HEK293 (cell line): ENCODE results near the gene MAGEB3.

ENCODE experiments used
- CTCF ChIA-PET: fragments of 350-600 bp; formaldehyde crosslinking; extraction: SDS; loops from one replicate; lab custom pipeline; 2021; ENCODE audit warnings: antibody characterized with exemption; lab: Yijun Ruan, JAX
- POLR2A ChIA-PET: fragments of 300-600 bp; formaldehyde crosslinking; extraction: SDS; loops from one replicate; lab custom pipeline; 2020; ENCODE audit warnings: antibody characterized with exemption, inconsistent platforms; lab: Yijun Ruan, JAX
- H3K27ac ChIP-seq: fragments of 200-500 bp; sonication (Bioruptor generic); 2 replicates; pipeline ENCODE4 v1.5.1; 2014; ENCODE audit warnings: low read depth, low read length, control low read depth, inconsistent platforms; ENCODE audit errors: extremely low read depth
- H3K36me3 ChIP-seq, 2 experiments: fragments of 200-500 bp in 1 of 2; sonication (Bioruptor generic) in 1 of 2; 1 replicate in 1 of 2; 2 replicates in 1 of 2; pipeline ENCODE4 v1.5.1; 2014 to 2017; ENCODE audit warnings: inconsistent platforms in 2 of 2, low read length in 2 of 2; ENCODE audit not compliant: control insufficient read depth in 2 of 2, insufficient read depth in 1 of 2
- H3K4me1 ChIP-seq: fragments of 200-500 bp; sonication (Bioruptor generic); 2 replicates; pipeline ENCODE4 v1.5.1; 2014; ENCODE audit warnings: mild to moderate bottlenecking, low read length, inconsistent platforms; ENCODE audit not compliant: control insufficient read depth, insufficient read depth
- H3K4me3 ChIP-seq: 2 replicates; pipeline ENCODE4 v1.5.1; 2011; ENCODE audit warnings: low read depth, mild to moderate bottlenecking, control low read depth, low read length, moderate library complexity
- H3K9me3 ChIP-seq: fragments of 200-500 bp; sonication (Bioruptor generic); 2 replicates; pipeline ENCODE4 v1.5.1; 2014; ENCODE audit warnings: low read depth, low read length, inconsistent platforms; ENCODE audit not compliant: control insufficient read depth, insufficient read depth
- ELK4 ChIP-seq: IDR thresholded peaks from 2 replicates; pipeline ENCODE4 v1.6.1; 2011; ENCODE audit warnings: mild to moderate bottlenecking, low read depth, low read length, borderline replicate concordance
- GFI1B ChIP-seq: fragments of 450-650 bp; formaldehyde crosslinking; IDR thresholded peaks from 2 replicates; pipeline ENCODE4 v1.5.1; 2016; ENCODE audit warnings: missing biosample characterization, missing genetic modification characterization
- IKZF3 ChIP-seq: fragments of 450-650 bp; IDR thresholded peaks from 2 replicates; pipeline ENCODE4 v1.5.0; 2018; ENCODE audit warnings: missing biosample characterization, mild to moderate bottlenecking, missing genetic modification characterization, moderate library complexity
- KLF16 ChIP-seq: fragments of 450-650 bp; formaldehyde crosslinking; IDR thresholded peaks from 2 replicates; pipeline ENCODE4 v1.5.1; 2017; ENCODE audit warnings: missing biosample characterization, missing genetic modification characterization
- OVOL3 ChIP-seq: fragments of 450-650 bp; formaldehyde crosslinking; IDR thresholded peaks from 2 replicates; pipeline ENCODE4 v1.5.1; 2016; ENCODE audit warnings: missing biosample characterization, missing genetic modification characterization
- RBAK ChIP-seq: fragments of 450-650 bp; formaldehyde crosslinking; IDR thresholded peaks from 2 replicates; pipeline ENCODE4 v1.5.1; 2016; ENCODE audit warnings: missing biosample characterization, missing genetic modification characterization
- SCRT1 ChIP-seq: fragments of 450-650 bp; formaldehyde crosslinking; IDR thresholded peaks from 2 replicates; pipeline ENCODE4 v1.5.1; 2016; ENCODE audit warnings: missing biosample characterization, missing genetic modification characterization, borderline replicate concordance
- YY1 ChIP-seq: fragments of 450-650 bp; formaldehyde crosslinking; IDR thresholded peaks from 2 replicates; pipeline ENCODE4 v1.5.1; 2018; ENCODE audit warnings: missing biosample characterization, missing genetic modification characterization
- ZBTB20 ChIP-seq: fragments of 450-650 bp; formaldehyde crosslinking; IDR thresholded peaks from 2 replicates; pipeline ENCODE4 v1.5.1; 2016; ENCODE audit warnings: missing biosample characterization, missing genetic modification characterization
- ZIC2 ChIP-seq: fragments of 450-650 bp; formaldehyde crosslinking; IDR thresholded peaks from 2 replicates; pipeline ENCODE4 v1.5.1; 2016; ENCODE audit warnings: missing biosample characterization, missing genetic modification characterization
- ZNF138 ChIP-seq: fragments of 450-650 bp; formaldehyde crosslinking; IDR thresholded peaks from 2 replicates; pipeline ENCODE4 v1.5.1; 2016; ENCODE audit warnings: missing biosample characterization, missing genetic modification characterization, borderline replicate concordance
- ZNF426 ChIP-seq: fragments of 450-650 bp; formaldehyde crosslinking; IDR thresholded peaks from 2 replicates; pipeline ENCODE4 v1.5.1; 2017; ENCODE audit warnings: missing biosample characterization, missing genetic modification characterization, mild to moderate bottlenecking, inconsistent platforms, moderate library complexity
- ZNF530 ChIP-seq: fragments of 450-650 bp; formaldehyde crosslinking; IDR thresholded peaks from 2 replicates; pipeline ENCODE4 v1.5.1; 2016; ENCODE audit warnings: low read depth, missing biosample characterization, missing genetic modification characterization
- ZNF707 ChIP-seq: fragments of 450-650 bp; formaldehyde crosslinking; IDR thresholded peaks from 2 replicates; pipeline ENCODE4 v1.5.1; 2016; ENCODE audit warnings: missing biosample characterization, missing genetic modification characterization
- ZNF837 ChIP-seq: fragments of 450-650 bp; formaldehyde crosslinking; IDR thresholded peaks from 2 replicates; pipeline ENCODE4 v1.5.1; 2016; ENCODE audit warnings: missing biosample characterization, missing genetic modification characterization
- ZSCAN16 ChIP-seq: fragments of 450-650 bp; formaldehyde crosslinking; IDR thresholded peaks from 2 replicates; pipeline ENCODE4 v1.5.1; 2016; ENCODE audit warnings: missing biosample characterization, missing genetic modification characterization
- ZXDB ChIP-seq: fragments of 450-650 bp; formaldehyde crosslinking; IDR thresholded peaks from 2 replicates; pipeline ENCODE4 v1.5.1; 2016; ENCODE audit warnings: missing biosample characterization, missing genetic modification characterization
- TF ChIP-seq, protein P1 (sequence below): fragments of 450-650 bp; formaldehyde crosslinking; IDR thresholded peaks from 2 replicates; pipeline ENCODE4 v1.5.1; 2016; ENCODE audit warnings: missing biosample characterization, missing genetic modification characterization

MAGEB3 gene

GRCh38 chrX:30283456-30284200 lies 53.2 kb downstream of the MAGEB3 start:
- Histone ChIP-seq H3K4me1 (no peaks in the 10 kb centered on the region), H3K9me3 (no peaks in the 10 kb centered on the region), H3K27ac (no peak overlapping the region), H3K4me3 (no peak overlapping the region), H3K36me3 (no peaks in the 10 kb centered on the region)
- no peak for TF ChIP-seq ZNF530 (tag by site-specific recombination)
- no peak for TF ChIP-seq ZIC2 (tag by site-specific recombination)
- no peak for TF ChIP-seq IKZF3 (tag by site-specific recombination)
- TF ChIP-seq ZSCAN16 (tag by site-specific recombination), result no peak
- TF ChIP-seq ELK4, result no peak
- no peak for TF ChIP-seq ZBTB20 (tag by site-specific recombination)
- TF ChIP-seq ZNF707 (tag by site-specific recombination), result no peak
- no peak for TF ChIP-seq ZNF426 (tag by site-specific recombination)
- TF ChIP-seq SCRT1, result no peak
- no peak for TF ChIP-seq RBAK (tag by site-specific recombination)
- TF ChIP-seq GFI1B (tag by site-specific recombination), result no peak
- TF ChIP-seq YY1 (tag by site-specific recombination), result no peak
- no peak for TF ChIP-seq ZXDB (tag by site-specific recombination)
- TF ChIP-seq ZNF138 (tag by site-specific recombination), result no peak
- TF ChIP-seq ZNF837, result no peak
- TF ChIP-seq, protein P1, sequence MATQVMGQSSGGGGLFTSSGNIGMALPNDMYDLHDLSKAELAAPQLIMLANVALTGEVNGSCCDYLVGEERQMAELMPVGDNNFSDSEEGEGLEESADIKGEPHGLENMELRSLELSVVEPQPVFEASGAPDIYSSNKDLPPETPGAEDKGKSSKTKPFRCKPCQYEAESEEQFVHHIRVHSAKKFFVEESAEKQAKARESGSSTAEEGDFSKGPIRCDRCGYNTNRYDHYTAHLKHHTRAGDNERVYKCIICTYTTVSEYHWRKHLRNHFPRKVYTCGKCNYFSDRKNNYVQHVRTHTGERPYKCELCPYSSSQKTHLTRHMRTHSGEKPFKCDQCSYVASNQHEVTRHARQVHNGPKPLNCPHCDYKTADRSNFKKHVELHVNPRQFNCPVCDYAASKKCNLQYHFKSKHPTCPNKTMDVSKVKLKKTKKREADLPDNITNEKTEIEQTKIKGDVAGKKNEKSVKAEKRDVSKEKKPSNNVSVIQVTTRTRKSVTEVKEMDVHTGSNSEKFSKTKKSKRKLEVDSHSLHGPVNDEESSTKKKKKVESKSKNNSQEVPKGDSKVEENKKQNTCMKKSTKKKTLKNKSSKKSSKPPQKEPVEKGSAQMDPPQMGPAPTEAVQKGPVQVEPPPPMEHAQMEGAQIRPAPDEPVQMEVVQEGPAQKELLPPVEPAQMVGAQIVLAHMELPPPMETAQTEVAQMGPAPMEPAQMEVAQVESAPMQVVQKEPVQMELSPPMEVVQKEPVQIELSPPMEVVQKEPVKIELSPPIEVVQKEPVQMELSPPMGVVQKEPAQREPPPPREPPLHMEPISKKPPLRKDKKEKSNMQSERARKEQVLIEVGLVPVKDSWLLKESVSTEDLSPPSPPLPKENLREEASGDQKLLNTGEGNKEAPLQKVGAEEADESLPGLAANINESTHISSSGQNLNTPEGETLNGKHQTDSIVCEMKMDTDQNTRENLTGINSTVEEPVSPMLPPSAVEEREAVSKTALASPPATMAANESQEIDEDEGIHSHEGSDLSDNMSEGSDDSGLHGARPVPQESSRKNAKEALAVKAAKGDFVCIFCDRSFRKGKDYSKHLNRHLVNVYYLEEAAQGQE, result no peak
- no peak for TF ChIP-seq OVOL3 (tag by site-specific recombination)
- no peak for TF ChIP-seq KLF16 (tag by site-specific recombination)
- ChIA-PET CTCF (interaction anchor here (0.7 kb wide), 1 partner anchor 989 kb away, joined by 3 read pairs; no protein-coding TSS in a partner anchor), POLR2A (no interaction called here)
